ENCODE results near the gene CRYBG1. TPM values are rescaled to one million over a fixed set of nuclear protein-coding genes. Genes with fewer than 3 reads are reported as not detected.
A peak's percentile ranks its signal among the peaks of the same experiment; 100 is the strongest.

CRYBG1 gene
- total RNA-seq, 1 donor from 2014 or later = 33.6 TPM

DNA sequence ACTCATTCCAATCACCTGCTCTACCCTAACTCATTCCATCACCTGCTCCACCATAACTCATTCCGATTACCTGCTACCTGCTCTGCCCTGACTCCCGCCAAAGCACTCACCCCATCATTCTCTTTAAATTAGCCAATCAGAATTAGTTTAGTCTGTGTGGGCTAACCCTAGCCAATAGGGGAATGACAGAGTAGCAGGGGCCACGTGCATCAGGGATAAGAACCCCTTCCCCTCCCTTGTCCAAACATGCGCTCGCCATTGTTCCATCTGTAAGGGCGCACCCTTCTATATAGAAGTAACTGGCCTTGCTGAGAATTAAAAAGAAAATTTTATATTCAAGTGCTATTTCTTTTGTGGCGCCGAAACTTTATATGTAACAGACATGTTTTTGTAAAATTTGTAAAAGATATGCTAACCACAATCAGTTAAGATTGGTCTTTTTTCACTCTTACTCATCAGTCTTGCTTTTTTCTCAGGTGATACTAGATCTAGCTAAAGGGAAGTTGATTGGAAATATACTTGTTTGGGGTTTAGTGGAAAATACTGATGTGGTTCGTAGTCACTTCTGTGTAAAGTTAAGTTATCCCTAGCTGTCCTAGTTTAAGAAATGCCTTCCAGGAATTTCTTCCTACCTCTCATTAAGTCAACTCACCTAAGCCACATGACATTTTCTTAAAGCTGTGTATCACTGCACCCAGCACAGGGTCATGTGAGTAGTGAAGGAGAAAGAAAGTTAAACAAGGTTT, 252.3 kb downstream of the CRYBG1 start:
- no peak for DNase-seq
- H3K27me3 Mint-ChIP-seq = no peaks in the 10 kb centered on the region
- POLR2A ChIA-PET = interaction anchor here (0.6 to 1.7 kb wide), 3 partner anchors 16 to 1045 kb away, joined by 3 to 7 read pairs (median 4); partner anchors contain the start of genes QRSL1 and RTN4IP1
- ATAC-seq (ENCODE audit: low read depth) = no peak
- peak overlapping the region; percentile 50 for H3K27ac Mint-ChIP-seq
- no peaks in the 10 kb centered on the region for H3K9me3 Mint-ChIP-seq
- peak overlapping the region; percentile 5 for H3K4me3 Mint-ChIP-seq
- CTCF ChIA-PET = interaction anchor here (1.0 to 4.2 kb wide), 2 partner anchors 366 to 385 kb away, joined by 3 to 22 read pairs; no protein-coding TSS in a partner anchor
- intact Hi-C loops (cut with micrococcal nuclease) = loop anchor here (5.0 kb wide), 1 partner anchor 54 kb away; no protein-coding TSS in a partner anchor
- peaks cover 22% of the 10 kb centered on the region for H3K36me3 Mint-ChIP-seq (ENCODE audit: low read depth)
- TF ChIP-seq CTCF (IDR thresholded peaks at IDR 0.05) = no peak
- peaks cover 70% of the 10 kb centered on the region for H3K4me1 Mint-ChIP-seq

- ATAC-seq (ENCODE audit: low read depth) (no peak), DNase-seq (no peak)
- H3K4me3 Mint-ChIP-seq = peak overlapping the region; percentile 9
- peak overlapping the region; percentile 77 for H3K27ac Mint-ChIP-seq
- H3K36me3 Mint-ChIP-seq (ENCODE audit: low read depth) = peaks cover 27% of the 10 kb centered on the region
- POLR2A ChIA-PET = interaction anchor here (0.6 to 1.7 kb wide), 4 partner anchors 15 to 1044 kb away, joined by 3 to 12 read pairs (median 4); partner anchors contain the start of genes QRSL1 and RTN4IP1
- H3K4me1 Mint-ChIP-seq = peaks cover 66% of the 10 kb centered on the region
- no peaks in the 10 kb centered on the region for H3K9me3 Mint-ChIP-seq
- intact Hi-C loops (cut with micrococcal nuclease) = loop anchor here (5.0 kb wide), 1 partner anchor 54 kb away; no protein-coding TSS in a partner anchor
- CTCF ChIA-PET = interaction anchor here (1.0 to 4.2 kb wide), 2 partner anchors 366 to 384 kb away, joined by 3 to 22 read pairs; no protein-coding TSS in a partner anchor
- H3K27me3 Mint-ChIP-seq = no peaks in the 10 kb centered on the region
- no peak for TF ChIP-seq CTCF (IDR thresholded peaks at IDR 0.05)
Measured at GRCh38 chr6:106613590-106613989, 253.1 kb downstream of the CRYBG1 start.

GRCh38 chr6:106614166-106614565, 253.6 kb downstream of the CRYBG1 start:
- Mint-ChIP-seq H3K9me3 (no peaks in the 10 kb centered on the region), H3K4me3 (peak overlapping the region; percentile 19), H3K27ac (peak overlapping the region; percentile 77), H3K4me1 (peaks cover 61% of the 10 kb centered on the region), H3K36me3 (ENCODE audit: low read depth) (peaks cover 32% of the 10 kb centered on the region), H3K27me3 (no peaks in the 10 kb centered on the region)
- intact Hi-C loops (cut with micrococcal nuclease) = loop anchor here (5.0 kb wide), 1 partner anchor 53 kb away; no protein-coding TSS in a partner anchor
- DNase-seq = no peak
- CTCF ChIA-PET = interaction anchor here (4.2 kb wide), 1 partner anchor 365 kb away, joined by 22 read pairs; no protein-coding TSS in a partner anchor
- TF ChIP-seq CTCF (IDR thresholded peaks at IDR 0.05) = no peak
- no peak for ATAC-seq (ENCODE audit: low read depth)
- POLR2A ChIA-PET = interaction anchor here (0.6 to 1.7 kb wide), 3 partner anchors 15 to 359 kb away, joined by 3 to 12 read pairs (median 6); partner anchors contain the start of genes QRSL1 and RTN4IP1

DNA sequence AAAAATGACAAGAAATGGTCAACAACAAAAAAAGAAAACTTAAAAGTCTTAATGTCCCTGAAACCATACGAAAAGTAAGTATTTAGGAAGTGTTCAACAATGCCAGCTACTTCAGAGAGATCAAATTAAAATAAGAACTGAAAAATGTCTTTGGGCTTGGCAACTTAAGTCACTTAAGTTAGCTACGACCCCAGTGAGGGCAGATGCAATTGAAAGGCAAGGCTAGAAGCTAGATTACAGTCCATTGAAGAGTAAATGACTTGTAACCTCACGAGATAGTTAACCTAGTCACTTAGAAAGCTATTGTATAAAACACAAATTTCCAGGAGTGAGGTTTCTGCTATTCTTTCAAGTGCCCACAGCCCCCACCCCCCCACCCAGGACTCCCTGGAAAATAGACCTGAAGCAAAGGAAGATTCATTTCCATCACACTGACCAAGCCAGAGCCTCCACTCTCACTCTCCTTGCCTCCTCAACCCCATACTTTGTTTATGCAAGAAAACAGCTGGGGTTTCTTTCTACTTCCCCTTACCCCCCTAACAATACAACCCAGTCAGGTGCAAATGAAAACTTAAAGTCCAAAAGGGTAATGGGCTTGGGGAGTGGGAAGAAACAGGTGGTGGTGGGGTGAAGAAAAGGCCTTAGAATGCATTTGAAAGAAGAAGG, 254.2 kb downstream of the CRYBG1 start:
- H3K27ac Mint-ChIP-seq = peak overlapping the region; percentile 77
- no peak for TF ChIP-seq CTCF (IDR thresholded peaks at IDR 0.05)
- ChIA-PET CTCF (interaction anchor here (0.5 to 4.2 kb wide), 2 partner anchors 16 to 365 kb away, joined by 3 to 22 read pairs; no protein-coding TSS in a partner anchor), POLR2A (interaction anchor here (0.6 to 1.7 kb wide), 3 partner anchors 14 to 72 kb away, joined by 6 to 12 read pairs (median 10); partner anchors contain the start of genes QRSL1 and RTN4IP1)
- peak overlapping the region; percentile 19 for H3K4me3 Mint-ChIP-seq
- DNase-seq (no peak), ATAC-seq (ENCODE audit: low read depth) (peak; percentile 37)
- peaks cover 55% of the 10 kb centered on the region for H3K4me1 Mint-ChIP-seq
- no peaks in the 10 kb centered on the region for H3K27me3 Mint-ChIP-seq
- intact Hi-C loops (cut with micrococcal nuclease) = loop anchor here (5.0 kb wide), 1 partner anchor 53 kb away; no protein-coding TSS in a partner anchor
- H3K36me3 Mint-ChIP-seq (ENCODE audit: low read depth) = peaks cover 33% of the 10 kb centered on the region
- H3K9me3 Mint-ChIP-seq = no peaks in the 10 kb centered on the region
